Measurements from ENCODE around the gene AKAP11.

- no peak for TF ChIP-seq POLR2A (IDR thresholded peaks at IDR 0.05)
- TF ChIP-seq, protein P1, sequence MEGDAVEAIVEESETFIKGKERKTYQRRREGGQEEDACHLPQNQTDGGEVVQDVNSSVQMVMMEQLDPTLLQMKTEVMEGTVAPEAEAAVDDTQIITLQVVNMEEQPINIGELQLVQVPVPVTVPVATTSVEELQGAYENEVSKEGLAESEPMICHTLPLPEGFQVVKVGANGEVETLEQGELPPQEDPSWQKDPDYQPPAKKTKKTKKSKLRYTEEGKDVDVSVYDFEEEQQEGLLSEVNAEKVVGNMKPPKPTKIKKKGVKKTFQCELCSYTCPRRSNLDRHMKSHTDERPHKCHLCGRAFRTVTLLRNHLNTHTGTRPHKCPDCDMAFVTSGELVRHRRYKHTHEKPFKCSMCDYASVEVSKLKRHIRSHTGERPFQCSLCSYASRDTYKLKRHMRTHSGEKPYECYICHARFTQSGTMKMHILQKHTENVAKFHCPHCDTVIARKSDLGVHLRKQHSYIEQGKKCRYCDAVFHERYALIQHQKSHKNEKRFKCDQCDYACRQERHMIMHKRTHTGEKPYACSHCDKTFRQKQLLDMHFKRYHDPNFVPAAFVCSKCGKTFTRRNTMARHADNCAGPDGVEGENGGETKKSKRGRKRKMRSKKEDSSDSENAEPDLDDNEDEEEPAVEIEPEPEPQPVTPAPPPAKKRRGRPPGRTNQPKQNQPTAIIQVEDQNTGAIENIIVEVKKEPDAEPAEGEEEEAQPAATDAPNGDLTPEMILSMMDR (IDR thresholded peaks at IDR 0.05): no peak
Measured at GRCh38 chr13:42324704-42325103, 52.8 kb downstream of the AKAP11 start.
